ENCODE data around the gene DCAF8. TPM values are rescaled to one million over a fixed set of nuclear protein-coding genes. Genes with fewer than 3 reads are reported as not detected.
"Not testable (repeated sequence)": the region's sequence is repeated elsewhere in the genome, so short reads cannot be mapped to it uniquely, and the experiment has no call there.

DCAF8 gene
- total and polyA plus RNA-seq, 7 donors = 45.4 to 204 (median 182) TPM

GRCh38 chr1:160291248-160292220, 29.2 kb upstream of the DCAF8 start:
- H3K4me1 ChIP-seq = no peaks in the 10 kb centered on the region
- no peaks in the 10 kb centered on the region for H3K9me3 ChIP-seq
- DNase-seq = peak; percentile 42 to 66
- TF ChIP-seq, protein P1, sequence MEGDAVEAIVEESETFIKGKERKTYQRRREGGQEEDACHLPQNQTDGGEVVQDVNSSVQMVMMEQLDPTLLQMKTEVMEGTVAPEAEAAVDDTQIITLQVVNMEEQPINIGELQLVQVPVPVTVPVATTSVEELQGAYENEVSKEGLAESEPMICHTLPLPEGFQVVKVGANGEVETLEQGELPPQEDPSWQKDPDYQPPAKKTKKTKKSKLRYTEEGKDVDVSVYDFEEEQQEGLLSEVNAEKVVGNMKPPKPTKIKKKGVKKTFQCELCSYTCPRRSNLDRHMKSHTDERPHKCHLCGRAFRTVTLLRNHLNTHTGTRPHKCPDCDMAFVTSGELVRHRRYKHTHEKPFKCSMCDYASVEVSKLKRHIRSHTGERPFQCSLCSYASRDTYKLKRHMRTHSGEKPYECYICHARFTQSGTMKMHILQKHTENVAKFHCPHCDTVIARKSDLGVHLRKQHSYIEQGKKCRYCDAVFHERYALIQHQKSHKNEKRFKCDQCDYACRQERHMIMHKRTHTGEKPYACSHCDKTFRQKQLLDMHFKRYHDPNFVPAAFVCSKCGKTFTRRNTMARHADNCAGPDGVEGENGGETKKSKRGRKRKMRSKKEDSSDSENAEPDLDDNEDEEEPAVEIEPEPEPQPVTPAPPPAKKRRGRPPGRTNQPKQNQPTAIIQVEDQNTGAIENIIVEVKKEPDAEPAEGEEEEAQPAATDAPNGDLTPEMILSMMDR (IDR thresholded peaks at IDR 0.05) = peak; percentile 80
- H3K27me3 ChIP-seq (ENCODE audit: insufficient read depth in 3 of 3, low read length in 2 of 3) = no peaks in the 10 kb centered on the region
- H3K36me3 ChIP-seq (ENCODE audit: insufficient read depth in 1 of 2, low read depth in 1 of 2) = peaks cover 40 to 83% of the 10 kb centered on the region in 2 donors
- 30 to 41% (median 30%) methylated on average over 11 of the region's 11 CpGs for WGBS, 3 donors
- H3K4me3 ChIP-seq = no peak overlapping the region
- H3K27ac ChIP-seq = peak overlapping the region; percentile 26
- ATAC-seq = peak; percentile 85 to 92 (median 90)
- intact Hi-C loops (cut with DNase I) = loop anchor here (1.0 to 5.0 kb wide), 6 partner anchors 46 to 204 kb away; no protein-coding TSS in a partner anchor

DNA sequence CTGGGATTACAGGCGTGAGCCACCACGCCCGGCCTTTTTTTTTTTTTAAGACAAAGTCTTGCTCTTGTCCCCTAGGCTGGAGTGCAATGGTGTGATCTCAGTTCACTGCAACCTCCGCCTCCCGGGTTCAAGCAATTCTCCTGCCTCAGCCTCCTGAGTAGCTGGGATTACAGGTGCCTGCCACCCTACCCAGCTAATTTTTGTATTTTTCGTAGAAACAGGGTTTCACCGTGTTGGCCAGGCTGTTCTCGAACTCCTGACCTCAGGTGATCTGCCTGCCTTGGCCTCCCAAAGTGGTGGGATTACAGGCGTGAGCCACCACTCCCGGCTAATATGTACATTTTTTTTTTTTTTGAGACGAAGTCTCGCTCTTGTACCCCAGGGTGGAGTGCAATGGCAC, 25.4 kb upstream of the DCAF8 start:
- H3K9me3 ChIP-seq; intact Hi-C loops (cut with DNase I); H3K27me3 ChIP-seq (ENCODE audit: insufficient read depth in 3 of 3, low read length in 2 of 3); ATAC-seq; H3K4me3 ChIP-seq; H3K27ac ChIP-seq; DNase-seq: not testable (repeated sequence)
- H3K4me1 ChIP-seq = peaks cover 18% of the 10 kb centered on the region
- 89 to 98% (median 90%) methylated on average over 12 of the region's 12 CpGs for WGBS, 3 donors
- H3K36me3 ChIP-seq (ENCODE audit: insufficient read depth in 1 of 2, low read depth in 1 of 2) = peaks cover 20 to 50% of the 10 kb centered on the region in 2 donors

- peak overlapping the region; percentile 98 for H3K4me3 ChIP-seq
- peaks cover 13 to 50% of the 10 kb centered on the region in 2 donors for H3K36me3 ChIP-seq (ENCODE audit: insufficient read depth in 1 of 2, low read depth in 1 of 2)
- no peaks in the 10 kb centered on the region for H3K27me3 ChIP-seq (ENCODE audit: insufficient read depth in 3 of 3, low read length in 2 of 3)
- ATAC-seq (peak in 1 of 4 donors; percentile 2), DNase-seq (no peak)
- H3K27ac ChIP-seq = peak overlapping the region; percentile 91
- peaks cover 18% of the 10 kb centered on the region for H3K4me1 ChIP-seq
- 82 to 85% (median 84%) methylated on average over 23 of the region's 23 CpGs for WGBS, 3 donors
- intact Hi-C loops (cut with DNase I) = loop anchor here in 1 of 2 donors (2.0 kb wide), 1 partner anchor 23 kb away; the partner anchor contains the start of gene DCAF8
- H3K9me3 ChIP-seq = no peaks in the 10 kb centered on the region
- TF ChIP-seq, protein P1 (IDR thresholded peaks at IDR 0.05) = no peak
Observed at GRCh38 chr1:160285506-160285905, 23.2 kb upstream of the DCAF8 start.

GRCh38 chr1:160284782-160285344, 22.5 kb upstream of the DCAF8 start, which contains the start of gene PEX19:
Gene PEX19, minus strand, starts transcription at chr1:160285133. Its CDS starts 9 bp downstream, at chr1:160285124.
- intact Hi-C loops (cut with DNase I) = loop anchor here in 1 of 2 donors (2.0 kb wide), 1 partner anchor 22 kb away; the partner anchor contains the start of gene DCAF8
- TF ChIP-seq, protein P1 (IDR thresholded peaks at IDR 0.05) = no peak
- DNase-seq = peak; percentile 93 to 96
- peak; percentile 99 to 100 (median 100) for ATAC-seq
- Histone ChIP-seq H3K27ac (peak within 1 kb of the TSS; percentile 91), H3K4me3 (peak within 1 kb of the TSS; percentile 98), H3K9me3 (no peaks in the 10 kb centered on the region), H3K36me3 (ENCODE audit: insufficient read depth in 1 of 2, low read depth in 1 of 2) (peaks cover 6 to 50% of the 10 kb centered on the region in 2 donors), H3K4me1 (peaks cover 18% of the 10 kb centered on the region), H3K27me3 (ENCODE audit: insufficient read depth in 3 of 3, low read length in 2 of 3) (no peaks in the 10 kb centered on the region)
- 0 to 1% (median 1%) methylated on average over 27 of the region's 27 CpGs for WGBS, 3 donors

Measured in psoas muscle (tissue), 8 donors.